Fibroblast of skin of scalp (primary cell): ENCODE data around the gene BCAS3.

Source experiments
- DNase-seq: peaks from one replicate; pipeline ENCODE4 v3.0.0-alpha.2; 2013

BCAS3 gene

GRCh38 chr17:61390479-61390791 is 712.8 kb downstream of the BCAS3 start:
- DNase-seq, result no peak

GRCh38 chr17:61391595-61392291 is 714.1 kb downstream of the BCAS3 start:
- DNase-seq, result no peak

GRCh38 chr17:61392679-61393078 is 715.0 kb downstream of the BCAS3 start:
- no peak for DNase-seq

GRCh38 chr17:61393550-61393903 is 715.9 kb downstream of the BCAS3 start:
- DNase-seq, result no peak

- no peak for DNase-seq
Measured at GRCh38 chr17:61393904-61394629, 716.4 kb downstream of the BCAS3 start.

- DNase-seq, result no peak
Measured at GRCh38 chr17:61394630-61395408, 717.2 kb downstream of the BCAS3 start.

- no peak for DNase-seq
Measured at GRCh38 chr17:61395409-61395982, 717.8 kb downstream of the BCAS3 start.

- DNase-seq, result no peak
Measured at GRCh38 chr17:61395983-61396585, 718.4 kb downstream of the BCAS3 start.

- DNase-seq, result no peak
Measured at GRCh38 chr17:61396586-61397085, 719.0 kb downstream of the BCAS3 start.

GRCh38 chr17:61397086-61397842 is 719.6 kb downstream of the BCAS3 start:
- DNase-seq, result no peak

GRCh38 chr17:61398721-61399130 is 721.1 kb downstream of the BCAS3 start:
- no peak for DNase-seq

- peak; percentile 91 for DNase-seq
Measured at GRCh38 chr17:61399131-61400065, 721.7 kb downstream of the BCAS3 start, which contains the start of gene TBX2. Gene TBX2, plus strand, starts transcription at chr17:61399843. Its CDS starts 334 bp downstream, at chr17:61400177.

- DNase-seq, result peak; percentile 31
Measured at GRCh38 chr17:61400066-61400716, 722.5 kb downstream of the BCAS3 start.

- DNase-seq, result peak; percentile 36
Measured at GRCh38 chr17:61400717-61401388, 723.2 kb downstream of the BCAS3 start.

GRCh38 chr17:61401389-61402072 is 723.9 kb downstream of the BCAS3 start:
- DNase-seq, result no peak

GRCh38 chr17:61402073-61402541 is 724.5 kb downstream of the BCAS3 start:
- no peak for DNase-seq

- peak; percentile 55 for DNase-seq
Measured at GRCh38 chr17:61402978-61403800, 725.5 kb downstream of the BCAS3 start.
